SU-DHL-6 (cell line): ENCODE data around the gene METTL21A.

Experiments used
- CTCF ChIP-seq: fragments of 200-600 bp; sonication (generic); IDR thresholded peaks from one replicate; pipeline ENCODE4 v1.5.1; 2017; ENCODE audit warnings: antibody characterized with exemption, mild to moderate bottlenecking, low read length, moderate library complexity; ENCODE audit not compliant: insufficient read depth, poor library complexity, severe bottlenecking
- EZH2phosphoT487 ChIP-seq: fragments of 200-600 bp; sonication (generic), shearing (Covaris generic); conservative IDR thresholded peaks from 2 replicates; pipeline ENCODE4 v1.6.1; 2018; ENCODE audit warnings: mild to moderate bottlenecking, antibody characterized with exemption, low read length, moderate library complexity, mixed read lengths

- no peak for TF ChIP-seq CTCF
- no peak for TF ChIP-seq EZH2phosphoT487
These were observed 5.4 kb downstream of the METTL21A start for GRCh38 chr2:207619764-207620203.
